ENCODE measurements around the gene SYCP3.

SYCP3 gene

DNA sequence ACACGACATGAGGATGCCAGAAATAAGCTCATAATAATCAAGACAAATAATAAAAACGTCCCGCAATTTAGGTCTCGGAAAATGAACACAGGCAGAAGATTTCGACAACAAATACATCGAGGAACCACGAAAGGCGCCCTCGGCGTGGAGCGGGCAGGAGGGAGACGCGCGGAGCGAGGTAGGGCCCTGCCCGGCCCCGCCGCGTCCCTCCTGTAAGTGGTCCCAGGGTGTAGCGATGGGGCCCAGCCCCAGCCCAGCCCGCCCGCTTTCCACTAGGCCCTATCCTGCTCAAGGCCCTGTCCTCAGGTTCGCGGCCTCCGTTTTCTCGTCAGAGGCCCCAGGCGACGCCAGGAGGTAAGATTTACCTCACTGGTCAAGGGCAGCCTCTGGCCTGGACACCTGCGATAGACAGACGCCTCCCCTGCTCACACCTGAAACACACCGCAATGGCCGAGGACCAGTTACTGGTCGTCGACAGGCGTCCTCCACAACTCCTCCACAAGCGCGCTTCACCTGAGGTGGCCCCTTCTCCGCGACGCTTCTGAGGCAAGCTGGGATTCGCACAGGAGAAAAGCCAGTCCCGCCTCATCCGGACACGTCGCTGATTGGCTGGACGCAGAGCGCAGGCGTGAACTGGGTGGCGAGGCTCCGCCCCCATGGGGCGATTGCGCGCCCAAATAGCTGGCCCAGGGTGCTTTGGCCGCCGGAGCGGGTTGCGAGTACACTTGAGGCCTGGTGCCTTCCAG lies at the start of gene SYCP3:
SYCP3 (minus strand) TSS at position 543 of the 746 bp plus-strand sequence. CDS start 1,527 bp downstream, outside the sequence.
- no peak for DNase-seq

DNA sequence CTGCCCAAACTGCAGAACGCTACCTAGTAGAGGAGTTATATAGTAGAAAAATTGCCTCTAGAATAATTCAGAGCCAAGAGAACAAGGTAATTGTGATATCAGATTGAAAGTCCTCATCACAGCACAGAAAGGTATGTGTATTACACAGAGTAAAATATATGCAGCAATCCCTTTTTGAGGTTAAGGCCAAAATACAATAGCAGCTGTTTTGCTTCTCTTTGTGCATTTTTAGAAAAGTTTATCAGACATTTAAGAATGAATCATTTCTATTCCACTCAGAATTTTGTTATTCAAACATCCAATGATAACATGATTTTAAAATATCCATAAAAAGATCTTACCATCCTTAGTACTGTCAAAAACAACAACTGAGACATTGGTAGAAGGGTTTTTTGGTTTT lies 46.4 kb upstream of the SYCP3 start:
- DNase-seq = no peak

DNA sequence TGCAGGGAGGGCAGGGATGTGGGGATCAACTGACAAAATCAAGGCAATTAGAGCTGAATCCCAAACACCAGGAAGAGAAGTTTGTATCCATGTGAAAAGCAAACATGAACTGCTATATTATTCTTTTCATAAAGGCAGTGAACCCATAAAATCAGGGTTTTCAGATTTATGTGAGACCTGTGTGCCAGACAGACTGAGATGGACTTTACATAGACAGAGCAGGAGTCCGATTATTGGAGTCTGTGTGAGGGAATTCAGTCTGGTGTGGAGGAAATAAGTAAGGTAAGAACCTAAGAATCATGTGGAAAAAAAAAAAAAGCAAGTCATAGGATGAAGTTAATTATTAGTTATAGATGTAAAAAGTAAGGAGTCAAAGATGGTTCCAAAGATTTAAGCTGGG lies 45.1 kb upstream of the SYCP3 start:
- DNase-seq = no peak

DNA sequence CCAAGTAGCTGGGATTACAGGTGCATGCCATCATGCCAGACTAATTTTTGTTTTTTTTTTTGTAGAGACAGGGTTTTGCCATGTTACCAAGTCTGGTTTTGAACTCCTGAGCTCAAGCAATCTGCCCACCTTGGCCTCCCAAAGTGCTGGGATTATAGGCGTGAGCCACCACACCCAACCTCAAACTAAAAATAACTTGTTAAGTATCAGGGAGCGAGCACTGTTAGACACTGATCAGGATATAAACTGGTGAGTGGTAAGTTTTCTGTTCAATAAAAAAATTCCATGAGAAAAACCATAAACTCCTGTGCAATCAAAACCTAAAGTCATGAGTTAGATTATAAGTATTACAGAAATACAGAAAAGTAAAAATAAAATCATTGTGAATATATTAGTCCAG lies 44.6 kb upstream of the SYCP3 start:
- DNase-seq = no peak

DNA sequence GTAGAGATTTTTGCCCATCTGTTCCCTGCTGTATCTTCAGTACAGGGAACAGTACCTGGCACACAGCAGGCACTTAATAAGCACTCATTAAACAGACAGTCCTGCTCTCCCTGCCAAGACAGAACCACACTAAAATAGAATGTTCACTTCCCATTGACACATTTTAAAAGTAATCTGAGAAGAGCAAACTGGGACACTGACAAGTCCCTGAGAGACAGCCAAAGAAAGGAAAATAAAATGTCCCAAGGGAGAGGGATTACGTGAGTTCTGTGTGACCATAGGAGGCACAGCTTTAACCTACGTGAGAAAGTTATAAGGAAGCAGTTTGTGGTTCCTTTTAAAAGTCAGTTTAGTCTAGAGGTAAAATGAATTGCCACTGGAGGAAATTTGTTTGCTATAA lies 43.9 kb upstream of the SYCP3 start:
- no peak for DNase-seq

DNA sequence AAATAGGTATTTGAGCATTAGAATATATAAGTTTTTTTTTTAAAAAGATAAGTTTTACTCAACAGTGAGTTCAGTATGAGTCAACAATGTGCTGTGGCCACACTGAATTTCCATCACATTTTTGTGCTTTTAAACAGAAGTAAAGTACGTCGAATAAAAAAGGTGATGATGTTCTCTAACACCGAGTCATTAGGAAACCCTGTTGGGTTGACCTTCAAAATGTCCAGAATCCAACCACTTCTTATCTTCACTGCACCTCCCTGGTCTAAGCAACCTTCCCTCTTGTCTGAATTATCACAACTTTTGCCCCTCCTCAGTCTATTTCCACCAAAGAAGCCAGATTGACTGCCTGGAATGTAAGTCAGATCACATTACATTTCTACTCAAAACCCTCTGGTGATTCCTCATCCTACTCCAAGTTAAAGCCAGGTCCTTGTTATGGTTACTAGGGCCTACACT lies 43.0 kb upstream of the SYCP3 start:
- DNase-seq = no peak

DNA sequence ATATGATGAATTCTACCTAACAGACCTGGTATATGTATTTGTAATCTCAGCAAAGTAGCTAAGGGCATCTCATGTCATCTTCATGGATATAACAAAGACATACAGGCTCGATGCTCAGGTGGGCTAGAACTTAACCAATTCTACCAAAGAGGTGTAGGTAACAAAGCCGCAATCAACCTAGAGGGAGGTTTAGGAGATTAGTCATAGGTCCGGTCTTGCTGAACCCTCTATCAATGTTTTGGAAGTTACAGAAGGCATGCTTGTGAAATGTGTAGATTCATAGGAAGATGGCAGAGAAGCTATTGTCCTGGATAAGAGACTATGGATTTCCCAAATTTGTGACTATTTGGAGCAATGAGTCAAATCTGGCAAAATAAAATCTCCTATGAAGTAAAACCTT lies 42.6 kb upstream of the SYCP3 start:
- no peak for DNase-seq

DNA sequence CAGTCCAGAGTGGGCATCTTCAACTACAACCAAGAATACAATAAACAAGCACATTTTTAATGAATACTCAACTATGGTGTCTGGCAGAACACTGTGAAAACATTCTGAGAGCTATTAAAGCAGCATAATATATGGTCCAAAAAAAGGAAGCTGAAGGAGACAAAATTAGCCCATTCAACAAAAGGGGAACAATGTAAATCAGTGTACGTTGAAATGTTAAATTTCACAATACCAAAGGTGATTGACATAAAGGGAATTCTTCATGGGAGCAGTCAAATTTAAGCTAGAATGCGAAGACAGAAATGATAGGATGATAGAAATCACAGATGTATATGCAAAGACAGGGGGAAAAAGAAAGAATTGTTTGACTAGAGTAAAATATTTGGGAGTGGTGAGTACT lies 41.3 kb upstream of the SYCP3 start:
- no peak for DNase-seq

DNA sequence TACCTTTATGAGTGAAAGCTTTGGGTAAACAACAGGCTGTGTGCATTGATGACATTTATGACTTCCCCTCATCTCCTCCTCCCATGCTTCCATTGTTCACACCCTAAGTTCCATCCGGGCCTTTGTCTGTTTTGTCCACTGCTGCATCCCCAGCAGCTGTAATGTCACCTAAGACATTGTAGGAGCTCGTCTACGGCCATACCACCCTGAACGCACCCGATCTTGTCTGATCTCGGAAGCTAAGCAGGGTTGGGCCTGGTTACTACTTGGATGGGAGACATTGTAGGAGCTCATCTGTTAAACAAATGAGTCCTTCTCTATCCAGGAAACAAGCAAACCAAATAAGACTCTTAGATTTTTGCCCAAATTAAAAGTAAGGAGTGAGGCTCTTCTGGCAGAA lies 40.4 kb upstream of the SYCP3 start:
- DNase-seq = peak; percentile 9

DNA sequence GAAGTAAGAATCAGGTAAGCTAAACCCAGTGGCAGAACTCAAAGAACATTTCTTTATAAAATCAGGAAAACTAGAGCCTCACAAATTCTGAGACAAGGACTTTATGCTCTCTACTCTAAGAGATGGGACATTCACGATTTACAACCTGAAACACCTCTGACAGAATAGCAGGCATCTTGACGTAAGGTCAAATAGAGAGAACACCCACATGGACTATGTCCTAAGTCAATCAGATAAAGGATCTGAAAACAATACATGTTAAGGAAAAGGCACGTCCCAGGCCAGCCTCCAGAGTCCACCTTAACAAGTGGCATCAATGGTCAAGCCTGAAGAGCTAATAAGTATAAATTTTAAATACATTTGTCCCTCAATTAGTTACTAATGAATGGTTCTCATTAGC lies 39.9 kb upstream of the SYCP3 start:
- DNase-seq = no peak

DNA sequence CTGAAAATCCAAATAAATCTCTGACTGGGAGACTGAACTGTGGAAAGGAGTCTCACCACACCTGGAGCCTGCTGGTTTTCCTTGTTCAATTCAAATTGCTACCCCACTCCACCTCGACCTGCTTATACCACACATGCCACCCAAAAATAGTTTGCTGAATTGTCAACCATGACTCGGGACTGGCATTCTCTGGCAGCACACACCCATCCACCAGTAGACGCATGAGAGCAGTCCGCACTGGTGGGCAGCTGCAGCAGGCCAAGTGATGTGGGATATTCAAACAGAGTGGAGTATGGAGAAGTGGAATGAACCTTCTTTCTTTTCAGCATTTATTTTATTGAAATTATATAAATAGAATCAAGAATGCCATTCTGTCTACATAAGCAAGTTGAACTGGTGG lies 38.7 kb upstream of the SYCP3 start:
- DNase-seq = no peak

DNA sequence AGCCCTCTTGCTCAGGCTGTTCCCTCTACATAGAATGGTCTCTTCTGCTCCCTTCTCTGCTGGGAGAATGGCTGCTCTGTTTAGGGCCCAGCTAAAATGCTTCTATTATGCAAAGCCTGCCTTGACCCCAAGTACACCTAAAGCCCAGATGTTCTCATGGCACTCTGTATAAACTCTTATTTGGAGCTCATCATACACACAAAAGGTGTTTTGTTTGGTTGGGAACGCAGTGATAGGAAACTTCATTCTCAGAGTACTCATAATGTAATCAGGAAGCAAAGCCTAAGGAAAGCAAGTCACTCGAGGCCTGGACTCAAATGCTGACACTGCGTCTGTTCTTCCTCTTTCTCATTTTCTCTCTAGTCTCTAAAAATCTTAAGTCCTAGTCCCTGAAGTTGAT lies 38.2 kb upstream of the SYCP3 start:
- DNase-seq = no peak

DNA sequence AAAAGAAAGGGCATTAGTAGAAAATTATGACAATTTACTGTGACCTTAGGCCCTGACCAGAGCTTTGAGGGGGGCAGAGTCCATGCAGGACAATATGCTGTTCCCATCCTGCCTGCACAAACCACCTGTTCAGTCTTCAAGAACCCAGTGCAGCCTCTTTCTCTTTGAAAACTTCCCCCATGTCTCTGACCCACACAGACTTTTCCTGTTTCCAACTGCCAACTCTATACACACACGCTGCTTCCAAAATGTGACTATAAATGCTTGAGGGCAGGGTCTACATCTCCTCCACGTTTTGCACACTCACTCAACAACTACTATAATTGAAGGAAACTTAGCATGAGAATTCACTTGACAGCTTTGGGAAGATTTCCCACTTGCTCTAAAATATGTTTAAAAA lies 36.6 kb upstream of the SYCP3 start:
- DNase-seq = no peak

DNA sequence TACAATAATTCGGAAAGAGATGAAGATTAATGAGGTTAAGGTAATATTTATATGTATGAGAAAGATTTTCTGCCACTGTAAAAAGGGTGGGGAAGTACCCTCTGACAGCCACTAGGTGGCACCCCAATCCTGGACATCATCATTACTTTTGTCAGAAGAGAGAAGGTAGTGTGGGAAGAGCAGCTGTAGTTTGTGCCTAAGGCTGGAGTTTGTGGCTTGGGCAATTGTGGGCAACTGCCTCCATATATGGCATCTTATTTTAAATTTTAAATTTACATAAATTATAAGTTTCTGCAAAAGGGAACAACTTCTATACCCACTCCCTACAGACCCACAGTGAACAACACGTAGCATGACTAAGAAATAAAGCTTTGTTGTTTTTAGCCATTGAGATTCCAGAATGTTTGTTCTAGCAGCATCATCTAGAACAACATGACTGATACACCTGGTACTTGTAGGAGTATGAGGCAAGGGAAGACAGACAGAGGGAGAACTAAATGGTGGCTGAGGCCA lies 34.4 kb upstream of the SYCP3 start:
- peak; percentile 78 for DNase-seq

DNA sequence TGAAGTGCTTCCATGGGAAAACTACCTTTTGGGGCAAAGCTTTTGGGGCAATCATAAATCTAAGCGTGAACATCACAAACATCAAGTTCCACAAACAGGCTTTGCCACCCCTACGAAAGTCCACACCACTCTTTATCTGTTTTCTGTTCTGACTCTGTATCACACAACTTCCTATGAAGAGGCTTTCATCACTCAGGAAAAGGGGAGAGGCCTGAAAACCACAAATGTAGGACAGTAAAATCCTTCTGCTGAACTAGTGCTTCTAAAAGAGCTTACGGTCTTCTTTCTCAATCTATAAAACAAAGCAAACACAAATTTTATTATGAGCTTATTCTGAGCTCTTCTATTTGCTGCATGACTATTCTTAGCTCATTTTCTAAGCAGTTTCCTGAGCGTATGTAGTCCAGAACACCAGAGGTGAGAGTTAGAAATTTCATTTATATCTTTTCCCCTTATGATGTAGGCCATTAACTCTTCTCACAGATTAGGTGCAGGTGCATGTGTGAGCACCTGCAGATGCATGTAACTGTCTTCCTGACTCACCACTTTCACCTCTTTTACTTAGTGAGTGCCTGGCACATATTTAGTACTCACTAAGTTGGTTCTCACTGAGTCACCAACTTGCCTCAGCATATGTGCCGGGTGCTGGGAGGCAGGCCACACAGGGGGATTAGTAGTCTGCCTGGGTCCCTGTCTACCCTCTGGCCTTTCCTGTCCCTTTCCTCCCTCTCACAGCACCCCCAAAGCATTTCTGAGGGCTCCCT lies 32.9 kb upstream of the SYCP3 start:
- no peak for DNase-seq

DNA sequence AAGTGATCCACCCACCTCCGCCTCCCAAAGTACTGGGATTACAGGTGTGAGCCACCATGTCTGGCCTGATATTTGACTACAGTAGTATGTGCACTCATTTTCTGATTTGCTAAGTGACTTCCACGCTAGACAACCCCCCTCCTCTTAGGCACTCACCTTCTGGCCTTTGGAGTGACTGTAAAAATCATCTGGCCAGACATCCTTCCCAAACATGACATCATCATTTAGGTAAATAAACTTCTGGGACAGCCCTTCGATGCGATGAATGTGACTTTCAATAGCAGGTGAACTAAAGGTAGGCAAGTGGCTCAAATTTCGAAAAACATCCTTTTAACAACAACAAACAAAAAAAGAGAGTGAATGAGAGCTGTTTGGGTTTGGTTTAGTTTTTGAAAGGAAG lies 30.6 kb upstream of the SYCP3 start:
- DNase-seq = peak; percentile 76

DNA sequence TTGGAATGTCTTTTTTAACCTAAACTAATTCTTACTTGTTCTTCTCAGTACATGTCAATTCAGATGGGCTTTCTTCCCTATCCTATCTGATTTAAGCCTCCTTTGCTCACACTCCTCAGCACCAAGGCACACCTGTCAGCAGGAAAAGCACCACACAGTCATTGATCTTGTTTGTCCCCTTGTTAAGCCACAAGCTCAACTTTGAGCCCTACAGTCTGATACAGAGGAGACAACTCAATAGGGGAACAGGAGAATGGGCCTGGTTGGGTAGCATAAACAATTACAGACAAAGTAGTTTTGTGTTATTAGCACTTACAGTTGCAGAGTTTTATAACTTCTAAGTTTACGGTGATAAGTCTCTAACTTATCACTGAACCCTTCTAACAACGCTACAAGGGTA lies 29.5 kb upstream of the SYCP3 start:
- DNase-seq = no peak

DNA sequence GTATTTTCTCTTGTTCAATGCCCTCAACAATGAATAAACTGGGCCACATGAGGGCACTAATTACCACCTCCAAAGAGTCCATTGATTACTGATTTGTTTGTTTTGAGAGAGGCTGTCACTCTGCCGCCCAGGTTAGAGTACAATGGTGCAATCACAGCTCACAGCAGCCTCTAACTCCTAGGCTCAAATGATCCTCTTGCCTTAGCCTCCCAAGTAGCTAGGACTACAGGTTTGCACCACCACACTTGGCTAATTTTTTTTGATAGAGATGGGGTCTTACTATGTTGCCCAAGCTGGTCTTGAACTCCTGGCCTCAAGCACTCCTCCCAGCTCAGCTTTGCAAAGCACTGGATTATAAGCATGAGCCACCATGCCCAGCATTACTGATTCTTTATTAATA lies 28.3 kb upstream of the SYCP3 start:
- DNase-seq = no peak

DNA sequence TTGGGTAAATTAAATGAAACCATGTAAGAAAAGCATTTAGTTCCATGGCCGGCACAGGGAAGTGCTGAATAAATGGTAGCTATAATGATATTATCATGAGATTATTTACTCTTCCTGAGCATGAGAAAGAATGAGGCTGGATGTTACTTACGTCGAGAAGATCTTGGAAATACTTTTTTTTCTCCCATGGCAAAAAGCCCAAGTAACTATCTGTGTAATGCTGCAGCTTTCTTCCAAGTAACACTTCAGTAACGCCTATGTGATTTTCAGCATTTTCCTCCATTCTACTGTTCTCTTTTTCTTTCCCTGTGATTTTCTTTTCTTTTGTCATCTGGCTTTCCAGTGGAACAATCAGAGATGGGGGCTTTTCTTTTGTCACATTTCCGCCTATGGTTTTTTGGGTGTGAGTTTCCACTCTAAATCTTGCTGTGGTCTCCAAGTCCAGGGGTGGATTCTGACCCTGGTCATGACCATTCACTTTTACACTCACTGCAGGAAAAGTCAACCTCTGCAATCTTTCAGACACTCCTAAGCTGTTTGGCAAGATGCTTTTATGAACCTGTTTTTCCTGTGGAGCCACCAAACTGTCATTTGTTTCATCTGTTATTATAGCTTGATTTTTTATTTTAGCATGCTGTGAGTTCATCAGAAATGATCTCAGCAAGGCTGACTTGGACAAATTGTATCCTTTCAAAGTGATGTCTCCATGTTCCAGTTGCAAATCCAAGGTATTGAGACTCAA lies 25.0 kb upstream of the SYCP3 start:
- no peak for DNase-seq

DNA sequence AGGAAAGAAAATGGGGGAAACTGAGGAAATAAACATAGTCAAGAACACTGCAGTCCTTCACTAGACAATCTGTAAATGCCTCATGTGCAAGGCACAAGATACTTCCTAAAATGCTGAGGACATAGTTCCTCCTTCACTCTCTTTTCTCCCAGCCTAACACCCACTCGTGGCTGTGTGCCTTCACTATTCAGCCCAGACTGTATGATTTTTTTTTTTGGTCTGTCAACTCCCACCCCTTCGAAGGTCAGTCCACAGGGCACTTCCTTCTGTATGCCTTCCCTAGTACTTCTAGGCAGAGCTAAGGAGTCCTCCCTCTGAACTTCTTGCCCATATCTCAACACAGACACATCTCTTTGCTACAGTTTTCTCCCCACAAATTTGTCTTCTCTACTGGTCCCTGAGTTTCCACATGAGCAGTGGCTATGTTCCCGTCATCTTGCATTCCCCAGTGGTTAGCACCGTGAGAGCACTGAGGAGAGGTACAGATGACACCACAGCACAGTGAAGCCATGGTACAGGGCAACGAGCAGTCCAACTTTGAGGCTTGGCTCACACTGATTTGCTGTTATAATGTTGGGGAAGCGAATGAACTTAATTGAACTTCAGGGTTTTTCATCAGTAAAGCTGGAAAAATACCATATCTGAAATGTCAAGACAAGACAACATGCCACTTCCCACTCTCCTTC lies 24.1 kb upstream of the SYCP3 start:
- no peak for DNase-seq

DNA sequence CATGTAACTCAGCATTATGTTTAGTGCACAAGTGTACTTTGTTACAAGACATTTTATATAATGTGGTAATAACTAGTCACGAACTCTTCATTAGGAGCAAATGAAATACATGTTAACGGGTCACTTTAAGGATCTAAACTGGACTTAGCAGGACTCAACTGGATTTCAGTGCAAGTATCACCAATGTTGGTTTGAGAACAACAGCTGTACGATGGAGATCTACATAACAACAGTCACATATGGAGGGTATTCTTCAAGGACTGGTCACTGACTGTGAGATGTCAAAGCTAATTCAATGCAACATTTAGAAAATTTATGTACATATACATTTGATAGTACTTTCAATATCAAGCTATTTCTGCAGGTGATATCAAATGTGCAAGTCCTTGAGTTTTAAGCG lies 22.5 kb upstream of the SYCP3 start:
- DNase-seq = no peak

DNA sequence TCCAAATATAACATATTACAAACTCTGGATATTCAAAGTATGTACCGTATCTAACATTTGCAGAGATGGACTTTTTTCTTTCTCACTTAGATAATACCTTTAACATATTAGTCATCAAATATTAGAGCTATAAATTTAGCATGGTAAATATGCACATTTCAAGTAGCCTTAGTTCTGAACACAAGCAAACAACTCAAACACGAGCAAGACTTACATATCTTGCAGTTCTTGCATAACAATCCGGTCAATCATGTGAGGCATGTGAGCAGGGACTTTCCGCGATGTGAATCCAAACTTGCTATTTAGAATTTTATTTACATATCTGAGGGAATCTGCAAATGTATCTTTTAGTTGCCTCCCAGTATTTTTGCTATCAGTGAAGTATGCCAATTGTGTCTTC lies 22.1 kb upstream of the SYCP3 start:
- no peak for DNase-seq
